Right lobe of liver (tissue), 4 donors: ENCODE measurements around the gene USP7.

Experiments
- CTCF ChIP-seq, 4 donors: fragments of 200-600 bp in 3 of 4; fragments of 450-650 bp in 1 of 4; IDR thresholded peaks; one replicate each; pipeline versions ENCODE4 v1.5.1 to v1.8.0; 2016 to 2022; ENCODE audit warnings: antibody characterized with exemption in 4 of 4, mild to moderate bottlenecking in 2 of 4
- POLR2A ChIP-seq: fragments of 450-650 bp; IDR thresholded peaks from one replicate; pipeline ENCODE4 v1.6.1; 2017; ENCODE audit warnings: antibody characterized with exemption, mild to moderate bottlenecking
- donor health status: DM: no; HTN: no; CAD: no.
- donor health status: DM: no; HTN: no; CAD: no.
- donor health status: DM: no; HTN: yes; CAD: no.

GRCh38 chr16:8951447-8952280, 12.0 kb downstream of the USP7 start:
- no peak for TF ChIP-seq CTCF (IDR thresholded peaks at IDR 0.05)
- no peak for TF ChIP-seq POLR2A
